ENCODE results near the gene CLHC1.
"Not testable (repeated sequence)": the region's sequence is repeated elsewhere in the genome, so short reads cannot be mapped to it uniquely, and the experiment has no call there.

Gene CLHC1

GRCh38 chr2:55232863-55233657 is 967 bp upstream of the CLHC1 start:
- no peak for DNase-seq (ENCODE audit: low spot score)

DNA sequence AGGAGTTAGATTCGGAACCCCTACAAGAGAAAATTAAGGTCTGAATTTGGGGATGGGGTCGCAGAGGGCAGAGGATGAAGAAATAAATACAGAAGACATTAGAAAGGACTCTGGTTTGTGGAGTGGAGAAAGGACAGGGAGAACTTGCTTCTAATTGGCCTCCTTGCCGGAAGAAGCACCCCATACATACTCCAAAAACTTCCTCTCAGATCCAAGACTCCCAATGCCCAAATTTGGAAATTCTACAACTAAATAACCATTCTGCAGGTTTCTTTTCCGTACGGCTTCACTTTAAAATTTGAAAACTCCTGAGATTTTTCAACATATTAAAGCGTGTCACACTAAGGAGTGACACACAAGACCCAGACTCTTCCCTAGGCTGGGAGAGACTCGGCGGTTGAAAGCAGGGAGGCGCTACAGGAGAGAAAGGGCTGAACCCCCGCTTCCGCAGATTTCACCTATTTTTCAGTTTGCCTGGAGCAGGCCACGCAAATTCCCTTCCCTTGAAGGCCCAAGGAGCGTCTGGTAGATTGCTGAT is 478 bp downstream of the CLHC1 start:
- DNase-seq (ENCODE audit: low spot score) = no peak

DNA sequence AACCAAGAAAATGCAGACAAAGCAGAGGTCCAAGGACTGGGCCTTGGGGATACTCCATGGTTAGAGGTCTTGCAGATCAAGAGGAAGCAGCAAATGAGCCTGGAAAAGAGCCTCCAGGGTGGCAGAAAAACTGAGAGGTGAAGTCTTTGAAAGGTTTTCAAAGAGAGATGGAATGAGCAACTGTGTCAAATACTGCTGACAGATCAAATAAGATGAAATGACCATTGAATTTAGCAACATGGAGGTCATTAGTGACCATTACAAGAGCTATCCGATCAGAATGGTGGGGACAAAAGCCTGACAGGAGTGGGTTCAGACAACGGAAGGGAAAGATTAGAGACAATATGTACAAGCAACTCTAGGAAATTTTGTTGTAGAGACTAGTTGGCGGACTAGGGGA is 1.5 kb downstream of the CLHC1 start:
- DNase-seq (ENCODE audit: low spot score) = no peak

GRCh38 chr2:55229221-55229620 is 2.9 kb downstream of the CLHC1 start:
- DNase-seq (ENCODE audit: low spot score) = no peak

- no peak for DNase-seq (ENCODE audit: low spot score)
These were observed 3.9 kb downstream of the CLHC1 start for GRCh38 chr2:55228226-55228563.

DNA sequence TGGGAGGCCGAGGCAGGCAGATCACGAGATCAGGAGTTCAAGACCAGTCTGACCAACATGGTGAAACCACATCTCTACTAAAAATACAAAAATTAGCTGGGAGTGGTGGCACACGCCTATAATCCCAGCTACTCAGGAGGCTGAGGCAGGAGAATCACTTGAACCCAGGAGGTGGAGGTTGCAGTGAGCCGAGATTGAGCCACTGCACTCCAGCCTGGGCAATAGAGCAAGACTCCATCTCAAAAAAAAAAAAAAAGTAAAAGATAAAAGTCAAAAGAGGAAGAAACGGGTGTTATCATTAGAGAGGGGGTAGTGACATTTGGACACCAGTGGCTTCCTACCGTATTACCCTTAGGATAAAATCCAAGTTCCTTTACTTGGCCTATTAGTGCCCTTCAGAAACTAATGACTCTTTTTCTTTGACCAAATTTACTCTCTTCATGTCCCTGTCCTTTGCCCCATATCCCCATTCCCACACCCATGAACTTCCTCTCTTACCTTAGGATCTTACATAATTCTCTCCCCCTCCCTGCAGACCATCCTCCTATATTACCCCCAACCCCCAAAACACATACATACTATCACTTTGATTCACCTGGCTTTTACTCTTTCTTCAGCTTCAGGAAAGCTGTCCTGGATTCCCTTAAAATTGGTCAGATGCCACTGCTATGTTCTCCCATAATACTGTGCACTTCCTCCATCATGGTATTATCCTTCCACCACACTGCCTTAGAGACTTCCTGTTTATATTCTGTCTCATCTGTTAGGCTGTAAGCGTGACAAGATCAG is 4.5 kb downstream of the CLHC1 start:
- DNase-seq (ENCODE audit: low spot score) = not testable (repeated sequence)

- DNase-seq (ENCODE audit: low spot score) = no peak
These were observed 6.5 kb downstream of the CLHC1 start for GRCh38 chr2:55225481-55226020.

DNA sequence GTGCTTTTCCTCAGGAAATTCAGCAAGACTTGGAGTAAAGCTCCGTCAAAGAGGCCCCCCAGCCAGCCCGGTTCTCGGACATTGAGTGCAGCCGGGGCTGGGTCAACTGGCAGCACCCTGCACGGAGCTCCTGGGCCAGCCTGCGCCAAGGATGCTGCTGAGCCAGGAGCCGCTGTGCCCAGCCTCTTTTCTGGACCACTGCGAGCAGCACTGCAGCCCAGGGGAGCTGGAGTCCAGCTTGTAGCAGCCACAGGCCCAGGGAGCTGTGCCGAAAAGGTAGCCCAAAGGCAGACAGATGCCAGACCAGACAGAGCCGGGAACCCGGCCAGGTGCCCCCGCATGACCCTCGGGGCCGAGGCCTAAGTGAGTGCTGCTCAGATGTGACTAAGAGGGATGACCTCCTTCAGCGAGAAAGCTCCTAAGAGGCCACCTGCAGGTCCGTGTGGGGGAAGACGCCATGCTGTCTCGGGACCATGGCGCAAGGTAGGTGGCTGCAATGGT is 7.3 kb downstream of the CLHC1 start:
- DNase-seq (ENCODE audit: low spot score) = no peak

- no peak for DNase-seq (ENCODE audit: low spot score)
These were observed 7.9 kb downstream of the CLHC1 start for GRCh38 chr2:55223958-55224760.

- DNase-seq (ENCODE audit: low spot score) = no peak
These were observed 18.3 kb downstream of the CLHC1 start for GRCh38 chr2:55213822-55214221.

GRCh38 chr2:55204950-55205349 is 27.1 kb downstream of the CLHC1 start:
- DNase-seq (ENCODE audit: low spot score) = no peak

DNA sequence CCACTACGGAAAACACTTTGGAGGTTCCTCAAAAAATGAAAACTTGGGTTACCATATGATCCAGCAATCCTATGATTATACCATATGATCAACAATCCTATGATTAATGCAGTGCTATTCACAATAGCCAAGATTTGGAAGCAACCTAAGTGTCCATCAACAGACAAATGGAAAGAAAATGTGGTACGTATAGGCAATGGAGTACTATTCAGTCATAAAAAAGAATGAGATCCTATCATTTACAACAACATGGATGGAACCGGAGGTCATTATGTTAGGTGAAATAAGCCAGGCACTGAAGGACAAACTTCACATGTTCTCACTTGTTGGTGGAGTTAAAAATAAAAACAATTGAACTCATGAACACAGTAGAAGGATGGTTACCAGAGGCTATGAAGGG is 27.6 kb downstream of the CLHC1 start:
- DNase-seq (ENCODE audit: low spot score) = no peak

GRCh38 chr2:55200416-55200815 is 31.7 kb downstream of the CLHC1 start:
- DNase-seq (ENCODE audit: low spot score) = no peak

GRCh38 chr2:55196526-55196925 is 35.6 kb downstream of the CLHC1 start:
- DNase-seq (ENCODE audit: low spot score) = no peak

GRCh38 chr2:55191888-55192287 is 40.2 kb downstream of the CLHC1 start:
- not testable (repeated sequence) for DNase-seq (ENCODE audit: low spot score)

DNA sequence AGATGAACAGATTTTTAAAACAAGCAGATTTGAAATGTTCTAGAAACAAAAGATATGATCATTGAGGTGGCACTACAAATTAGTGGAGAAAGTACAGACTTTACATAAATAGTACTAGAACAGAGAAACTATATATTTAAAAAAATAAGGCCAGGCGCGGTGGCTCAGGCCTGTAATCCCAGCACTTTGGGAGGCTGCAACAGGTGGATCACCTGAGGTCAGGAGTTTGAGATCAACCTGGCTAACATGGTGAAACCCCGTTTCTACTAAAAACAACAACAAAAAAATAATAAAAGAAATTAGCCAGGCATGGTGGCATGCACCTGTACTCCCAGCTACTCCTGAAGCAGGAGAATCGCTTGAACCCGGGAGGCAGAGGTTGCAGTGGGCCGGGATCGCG is 45.3 kb downstream of the CLHC1 start:
- not testable (repeated sequence) for DNase-seq (ENCODE audit: low spot score)

- DNase-seq (ENCODE audit: low spot score) = no peak
These were observed 51.7 kb downstream of the CLHC1 start for GRCh38 chr2:55180374-55180773.

DNA sequence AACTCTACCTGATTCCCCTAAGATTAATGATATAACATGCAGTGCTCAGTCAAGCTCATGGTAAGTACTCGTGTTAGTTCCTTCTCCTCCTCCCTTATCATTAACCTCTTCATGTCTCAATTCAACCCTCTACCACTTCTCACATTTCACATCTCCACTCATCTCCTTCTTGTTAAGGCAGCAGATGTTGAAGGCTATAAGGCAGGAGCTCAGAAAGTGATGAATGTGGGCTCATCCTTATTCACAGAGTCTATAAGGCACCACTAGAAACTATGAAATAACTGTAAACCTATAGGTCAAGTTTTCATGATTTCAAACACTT is 56.0 kb downstream of the CLHC1 start:
- DNase-seq (ENCODE audit: low spot score) = no peak

- no peak for DNase-seq (ENCODE audit: low spot score)
These were observed 56.6 kb downstream of the CLHC1 start for GRCh38 chr2:55175254-55176093.

GRCh38 chr2:55173438-55174054 is 58.5 kb downstream of the CLHC1 start:
- DNase-seq (ENCODE audit: low spot score) = no peak

DNA sequence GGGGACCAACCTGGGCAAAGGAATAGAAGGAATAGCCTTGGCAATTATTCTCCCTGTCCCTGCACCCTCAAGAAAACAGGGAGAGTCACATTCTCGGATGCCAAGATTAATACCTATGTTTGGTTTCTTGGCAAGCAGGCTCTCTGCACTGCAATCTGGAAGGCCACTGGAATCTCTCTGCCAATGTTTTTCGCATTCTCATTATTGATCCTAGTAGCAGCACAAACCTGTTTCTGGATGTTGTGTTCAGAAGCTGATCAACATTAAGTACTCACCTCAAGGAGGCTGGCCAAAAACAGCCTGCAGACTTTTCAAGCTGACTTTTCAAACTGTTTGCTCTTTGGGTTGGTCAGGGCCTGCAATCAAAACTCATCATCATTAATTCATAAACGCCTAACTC is 62.2 kb downstream of the CLHC1 start:
- DNase-seq (ENCODE audit: low spot score) = no peak

Data from putamen (tissue), 1 donor.